22Rv1 (cell line): ENCODE results near the gene USP38.

ENCODE experiments used
- CTCF ChIP-seq: fragments of 450-650 bp; IDR thresholded peaks from 2 replicates; pipeline ENCODE4 v1.5.1; 2017; ENCODE audit warnings: mild to moderate bottlenecking
- ZFX ChIP-seq: fragments of 450-650 bp; IDR thresholded peaks from 2 replicates; pipeline ENCODE4 v1.6.1; 2017; ENCODE audit warnings: antibody characterized with exemption, borderline replicate concordance

GRCh38 chr4:143260750-143261149 is 76.0 kb downstream of the USP38 start:
- no peak for TF ChIP-seq CTCF
- TF ChIP-seq ZFX: no peak
